Testis (tissue), 2 donors: ENCODE data around the gene GASK1A.

ENCODE experiments used
- POLR2A ChIP-seq: fragments of 450-650 bp; IDR thresholded peaks from one replicate; pipeline ENCODE4 v1.6.1; 2017; ENCODE audit warnings: antibody characterized with exemption, mild to moderate bottlenecking, moderate library complexity
- TF ChIP-seq, protein P1 (sequence below), 3 experiments: fragments of 450-650 bp in 2 of 3; fragments of 200-600 bp in 1 of 3; sonication (generic) in 1 of 3; IDR thresholded peaks; one replicate each; pipeline ENCODE4 v1.5.1; 2016 to 2019; ENCODE audit warnings: antibody characterized with exemption in 3 of 3, mild to moderate bottlenecking in 2 of 3, moderate library complexity in 1 of 3

DNA sequence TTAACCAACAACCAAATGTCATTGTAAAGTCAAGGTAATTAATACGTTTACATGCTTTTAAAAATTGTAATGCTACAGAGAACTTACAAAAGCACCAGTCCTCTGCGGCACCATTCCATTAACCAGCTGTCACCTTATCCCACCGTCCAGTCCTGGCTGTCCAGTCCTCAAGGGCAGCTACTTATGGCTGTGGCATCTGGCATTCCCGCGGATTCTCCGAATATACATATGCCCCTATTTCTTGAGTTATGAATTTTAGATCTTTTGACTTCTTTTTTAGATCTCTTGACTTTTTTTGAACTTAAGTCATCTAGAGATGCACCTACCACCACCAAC lies 127.2 kb downstream of the GASK1A start:
- TF ChIP-seq, protein P1, sequence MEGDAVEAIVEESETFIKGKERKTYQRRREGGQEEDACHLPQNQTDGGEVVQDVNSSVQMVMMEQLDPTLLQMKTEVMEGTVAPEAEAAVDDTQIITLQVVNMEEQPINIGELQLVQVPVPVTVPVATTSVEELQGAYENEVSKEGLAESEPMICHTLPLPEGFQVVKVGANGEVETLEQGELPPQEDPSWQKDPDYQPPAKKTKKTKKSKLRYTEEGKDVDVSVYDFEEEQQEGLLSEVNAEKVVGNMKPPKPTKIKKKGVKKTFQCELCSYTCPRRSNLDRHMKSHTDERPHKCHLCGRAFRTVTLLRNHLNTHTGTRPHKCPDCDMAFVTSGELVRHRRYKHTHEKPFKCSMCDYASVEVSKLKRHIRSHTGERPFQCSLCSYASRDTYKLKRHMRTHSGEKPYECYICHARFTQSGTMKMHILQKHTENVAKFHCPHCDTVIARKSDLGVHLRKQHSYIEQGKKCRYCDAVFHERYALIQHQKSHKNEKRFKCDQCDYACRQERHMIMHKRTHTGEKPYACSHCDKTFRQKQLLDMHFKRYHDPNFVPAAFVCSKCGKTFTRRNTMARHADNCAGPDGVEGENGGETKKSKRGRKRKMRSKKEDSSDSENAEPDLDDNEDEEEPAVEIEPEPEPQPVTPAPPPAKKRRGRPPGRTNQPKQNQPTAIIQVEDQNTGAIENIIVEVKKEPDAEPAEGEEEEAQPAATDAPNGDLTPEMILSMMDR (IDR thresholded peaks at IDR 0.05) = no peak
- no peak for TF ChIP-seq POLR2A
